Colonic mucosa (tissue), 4 donors: ENCODE data around the gene CADM1. TPM values are rescaled to one million over a fixed set of nuclear protein-coding genes. Genes with fewer than 3 reads are reported as not detected.

Experiments used
- DNase-seq: peaks from one replicate; pipeline ENCODE4 v3.0.0-alpha.2; 2020
- H3K27ac ChIP-seq: fragments of 200-600 bp; one replicate; pipeline ENCODE4 v1.8.0; 2021
- H3K27me3 ChIP-seq: fragments of 200-600 bp; one replicate; pipeline ENCODE4 v1.8.0; 2021
- H3K36me3 ChIP-seq: fragments of 200-600 bp; one replicate; pipeline ENCODE4 v1.8.0; 2021
- H3K4me1 ChIP-seq: fragments of 200-600 bp; one replicate; pipeline ENCODE4 v1.8.0; 2021; ENCODE audit warnings: mild to moderate bottlenecking
- H3K4me3 ChIP-seq: fragments of 200-600 bp; one replicate; pipeline ENCODE4 v1.8.0; 2021
- H3K9ac ChIP-seq, 2 donors: one replicate each; pipeline ENCODE4 v1.7.0; 2013; ENCODE audit warnings: control low read depth in 2 of 2, low read depth in 2 of 2, low read length in 2 of 2
- H3K9me3 ChIP-seq: fragments of 200-600 bp; one replicate; pipeline ENCODE4 v1.8.0; 2021
- CTCF ChIP-seq: fragments of 200-600 bp; IDR thresholded peaks from one replicate; pipeline ENCODE4 v1.8.0; 2022; ENCODE audit warnings: antibody characterized with exemption, mild to moderate bottlenecking
- intact Hi-C: fragments of 100-400 bp; cut with DNase I; formaldehyde crosslinking; loops from one replicate; pipeline ENCODE4 v1.14.1; 2022
- total RNA-seq, 2 donors: library from RNA; stranded (reverse); fragmentation: NEBNext Ultra II Directional in 1 of 2; extraction: Animal tissue kit (Norgen Biotek cat#: 25700) in 1 of 2; gene quantifications; one replicate each; pipeline ENCODE4 v1.2.1, GENCODE V29; 2021
- donor health status: healthy.
- donor health status: DM: no; HTN: no; CAD: no.
- donor health status: DM: no; HTN: no; CAD: no.

Gene CADM1
- total RNA-seq, 2 donors from 2014 or later: 5.2 to 6.4 TPM

- Histone ChIP-seq H3K27me3 (no peaks in the 10 kb centered on the region), H3K36me3 (no peaks in the 10 kb centered on the region), H3K9ac (no peak overlapping the region), H3K4me3 (no peak overlapping the region), H3K27ac (no peak overlapping the region), H3K4me1 (no peaks in the 10 kb centered on the region), H3K9me3 (no peaks in the 10 kb centered on the region)
- TF ChIP-seq CTCF: no peak
- no peak for DNase-seq
- intact Hi-C loops: no loop called here
Measured at GRCh38 chr11:115237578-115237977, 266.6 kb downstream of the CADM1 start.

- DNase-seq: no peak
- intact Hi-C loops: no loop called here
- no peaks in the 10 kb centered on the region for H3K36me3 ChIP-seq
- no peak overlapping the region for H3K27ac ChIP-seq
- H3K9me3 ChIP-seq: no peaks in the 10 kb centered on the region
- H3K4me3 ChIP-seq: no peak overlapping the region
- H3K27me3 ChIP-seq: no peaks in the 10 kb centered on the region
- no peaks in the 10 kb centered on the region for H3K4me1 ChIP-seq
- TF ChIP-seq CTCF: no peak
- no peak overlapping the region for H3K9ac ChIP-seq
Measured at GRCh38 chr11:115234794-115235193, 269.4 kb downstream of the CADM1 start.

GRCh38 chr11:115226556-115226955 is 277.7 kb downstream of the CADM1 start:
- no peak overlapping the region for H3K4me3 ChIP-seq
- TF ChIP-seq CTCF: no peak
- no peak for DNase-seq
- no peaks in the 10 kb centered on the region for H3K27me3 ChIP-seq
- no peaks in the 10 kb centered on the region for H3K4me1 ChIP-seq
- no peaks in the 10 kb centered on the region for H3K36me3 ChIP-seq
- no peaks in the 10 kb centered on the region for H3K9me3 ChIP-seq
- intact Hi-C loops: no loop called here
- H3K27ac ChIP-seq: no peak overlapping the region
- no peak overlapping the region for H3K9ac ChIP-seq

GRCh38 chr11:115224551-115224950 is 279.7 kb downstream of the CADM1 start:
- no peak for TF ChIP-seq CTCF
- H3K4me3 ChIP-seq: no peak overlapping the region
- no peaks in the 10 kb centered on the region for H3K36me3 ChIP-seq
- DNase-seq: no peak
- H3K27me3 ChIP-seq: no peaks in the 10 kb centered on the region
- no peaks in the 10 kb centered on the region for H3K4me1 ChIP-seq
- no peaks in the 10 kb centered on the region for H3K9me3 ChIP-seq
- no peak overlapping the region for H3K9ac ChIP-seq
- intact Hi-C loops: no loop called here
- H3K27ac ChIP-seq: no peak overlapping the region

- no peak for DNase-seq
- H3K36me3 ChIP-seq: no peaks in the 10 kb centered on the region
- no peak for TF ChIP-seq CTCF
- no peak overlapping the region for H3K4me3 ChIP-seq
- H3K27ac ChIP-seq: no peak overlapping the region
- H3K4me1 ChIP-seq: no peaks in the 10 kb centered on the region
- H3K9me3 ChIP-seq: no peaks in the 10 kb centered on the region
- H3K27me3 ChIP-seq: no peaks in the 10 kb centered on the region
- H3K9ac ChIP-seq: no peak overlapping the region
- intact Hi-C loops: no loop called here
Measured at GRCh38 chr11:115222863-115223530, 281.2 kb downstream of the CADM1 start.
